Peyer's patch (tissue), 4 donors: Measurements from ENCODE around the gene ZNF790. TPM values are rescaled to one million over a fixed set of nuclear protein-coding genes. Genes with fewer than 3 reads are reported as not detected.
"Not testable (repeated sequence)": the region's sequence is repeated elsewhere in the genome, so short reads cannot be mapped to it uniquely, and the experiment has no call there.

Experiments used
- DNase-seq, 3 donors: peaks; one replicate each; pipeline ENCODE4 v3.0.0-alpha.2; 2017 to 2019
- H3K27ac ChIP-seq, 4 donors: fragments of 200-600 bp; sonication (generic); one replicate each; pipeline ENCODE4 v1.5.1; 2016 to 2019
- H3K27me3 ChIP-seq, 2 donors: fragments of 200-600 bp; sonication (generic); one replicate each; pipeline ENCODE4 v1.5.1; 2019
- H3K36me3 ChIP-seq, 3 donors: fragments of 200-600 bp; sonication (generic); one replicate each; pipeline ENCODE4 v1.5.1; 2016 to 2019
- H3K4me1 ChIP-seq, 4 donors: fragments of 200-600 bp; sonication (generic); one replicate each; pipeline ENCODE4 v1.5.1; 2016 to 2019
- H3K4me3 ChIP-seq, 4 donors: fragments of 200-600 bp; sonication (generic); 1 replicate in 3 of 4; 2 replicates in 1 of 4; pipeline ENCODE4 v1.5.1; 2016 to 2019; ENCODE audit warnings: mild to moderate bottlenecking in 1 of 4
- H3K9me3 ChIP-seq, 4 donors: fragments of 200-600 bp; sonication (generic); one replicate each; pipeline ENCODE4 v1.5.1; 2016 to 2019; ENCODE audit warnings: mild to moderate bottlenecking in 1 of 4
- CTCF ChIP-seq, 6 experiments: fragments of 450-650 bp in 4 of 6; fragments of 200-600 bp in 2 of 6; sonication (generic) in 1 of 6; IDR thresholded peaks; one replicate each; pipeline ENCODE4 v1.5.1; 2017 to 2019; ENCODE audit warnings: antibody characterized with exemption in 6 of 6, mild to moderate bottlenecking in 3 of 6, moderate library complexity in 1 of 6
- POLR2A ChIP-seq, 2 donors: fragments of 450-650 bp; IDR thresholded peaks; one replicate each; pipeline ENCODE4 v1.5.1; 2017; ENCODE audit warnings: antibody characterized with exemption in 2 of 2, mild to moderate bottlenecking in 2 of 2, moderate library complexity in 2 of 2
- total RNA-seq, 4 donors: library from RNA; depleted of rRNA; stranded (reverse); fragments of >200 nt; gene quantifications; one replicate each; pipeline ENCODE4 v1.1.0, GENCODE V29; 2016

The ZNF790 gene
- total RNA-seq, 4 donors from 2014 or later: 3.2 to 6.6 (median 4.4) TPM

- Histone ChIP-seq H3K4me3 (no peak overlapping the region), H3K27me3 (no peaks in the 10 kb centered on the region), H3K4me1 (no peaks in the 10 kb centered on the region), H3K9me3 (peaks cover 0 to 97% (median 38%) of the 10 kb centered on the region in 4 donors), H3K27ac (no peak overlapping the region), H3K36me3 (peaks cover 0 to 89% (median 7%) of the 10 kb centered on the region in 3 donors)
- no peak for TF ChIP-seq CTCF (IDR thresholded peaks at IDR 0.05)
- no peak for TF ChIP-seq POLR2A (IDR thresholded peaks at IDR 0.05)
- no peak for DNase-seq
Measured at GRCh38 chr19:36821758-36822157, 16.4 kb downstream of the ZNF790 start.

- Histone ChIP-seq H3K4me1 (no peaks in the 10 kb centered on the region), H3K36me3 (peaks cover 0 to 85% (median 7%) of the 10 kb centered on the region in 3 donors), H3K27me3 (no peaks in the 10 kb centered on the region), H3K4me3 (no peak overlapping the region), H3K9me3 (peaks cover 0 to 98% (median 39%) of the 10 kb centered on the region in 4 donors), H3K27ac (no peak overlapping the region)
- no peak for TF ChIP-seq POLR2A (IDR thresholded peaks at IDR 0.05)
- TF ChIP-seq CTCF (IDR thresholded peaks at IDR 0.05): no peak
- DNase-seq: no peak
Measured at GRCh38 chr19:36819130-36819630, 19.0 kb downstream of the ZNF790 start.

GRCh38 chr19:36807029-36807428 is 31.2 kb downstream of the ZNF790 start:
- peaks cover 0 to 85% (median 13%) of the 10 kb centered on the region in 4 donors for H3K9me3 ChIP-seq

DNA sequence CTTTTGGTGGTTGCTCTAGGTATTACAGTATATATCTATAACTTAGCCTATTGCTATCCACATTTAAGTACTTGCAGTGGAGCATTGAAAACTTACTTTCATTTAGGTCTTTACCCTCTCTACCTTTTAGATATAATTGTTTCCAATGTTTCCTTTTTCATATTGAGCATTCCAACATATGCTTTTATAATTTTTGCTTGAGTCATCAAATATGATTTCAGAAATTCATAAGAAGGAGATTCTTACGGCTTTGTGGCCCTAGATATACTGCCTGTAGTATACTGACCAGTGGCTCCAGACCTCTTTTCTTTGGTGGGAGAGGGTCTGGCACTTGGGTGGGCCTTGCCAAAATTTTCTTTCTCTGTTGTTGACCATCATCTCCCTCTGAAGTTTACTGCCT is 32.8 kb downstream of the ZNF790 start:
- Histone ChIP-seq H3K4me1 (no peaks in the 10 kb centered on the region), H3K4me3 (no peak overlapping the region), H3K9me3 (peaks cover 0 to 78% (median 13%) of the 10 kb centered on the region in 4 donors), H3K36me3 (peaks cover 0 to 32% (median 0%) of the 10 kb centered on the region in 3 donors), H3K27me3 (no peaks in the 10 kb centered on the region), H3K27ac (no peak overlapping the region)
- TF ChIP-seq POLR2A (IDR thresholded peaks at IDR 0.05) (no peak), CTCF (IDR thresholded peaks at IDR 0.05) (no peak)
- DNase-seq: no peak

More at GRCh38 chr19:36807029-36807428, 31.2 kb downstream of the ZNF790 start:
- no peak for TF ChIP-seq POLR2A (IDR thresholded peaks at IDR 0.05)
- no peak for TF ChIP-seq CTCF (IDR thresholded peaks at IDR 0.05)
- no peaks in the 10 kb centered on the region for H3K4me1 ChIP-seq
- H3K27ac ChIP-seq: no peak overlapping the region
- H3K36me3 ChIP-seq: peaks cover 0 to 19% (median 0%) of the 10 kb centered on the region in 3 donors
- H3K27me3 ChIP-seq: no peaks in the 10 kb centered on the region
- no peak overlapping the region for H3K4me3 ChIP-seq
- no peak for DNase-seq

GRCh38 chr19:36797786-36798108 is 40.4 kb downstream of the ZNF790 start:
- peaks cover 0 to 46% (median 6%) of the 10 kb centered on the region in 4 donors for H3K9me3 ChIP-seq
- H3K27ac ChIP-seq: peak overlapping the region; percentile 37 to 80 (median 56)
- no peaks in the 10 kb centered on the region for H3K27me3 ChIP-seq
- peak overlapping the region; percentile 42 to 79 (median 62) for H3K4me3 ChIP-seq
- H3K36me3 ChIP-seq: peaks cover 0 to 20% (median 0%) of the 10 kb centered on the region in 3 donors
- no peaks in the 10 kb centered on the region for H3K4me1 ChIP-seq
- no peak for DNase-seq
- no peak for TF ChIP-seq POLR2A (IDR thresholded peaks at IDR 0.05)
- no peak for TF ChIP-seq CTCF (IDR thresholded peaks at IDR 0.05)

DNA sequence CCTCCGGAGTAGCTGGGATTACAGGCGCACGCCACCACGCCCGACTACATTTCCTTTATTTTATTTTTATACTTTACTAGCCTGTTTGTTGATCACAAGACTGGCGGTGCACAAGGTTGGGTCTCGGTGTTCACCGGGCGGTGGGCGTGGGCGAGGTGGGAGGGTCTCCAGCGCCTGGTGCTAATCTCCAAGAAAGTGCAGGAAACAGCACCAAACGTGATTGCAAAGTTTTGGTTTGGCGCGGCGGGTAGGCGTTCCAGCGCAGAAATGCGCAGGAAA is 41.5 kb downstream of the ZNF790 start:
- Histone ChIP-seq H3K4me1 (no peaks in the 10 kb centered on the region), H3K36me3 (peaks cover 0 to 11% (median 0%) of the 10 kb centered on the region in 3 donors), H3K9me3 (peaks cover 0 to 44% (median 8%) of the 10 kb centered on the region in 4 donors), H3K4me3 (peak overlapping the region; percentile 42 to 79 (median 62)), H3K27me3 (no peaks in the 10 kb centered on the region), H3K27ac (peak overlapping the region in 3 of 4 donors; percentile 38 to 80 (median 74))
- DNase-seq: no peak
- TF ChIP-seq CTCF (IDR thresholded peaks at IDR 0.05) (no peak), POLR2A (IDR thresholded peaks at IDR 0.05) (no peak)

DNA sequence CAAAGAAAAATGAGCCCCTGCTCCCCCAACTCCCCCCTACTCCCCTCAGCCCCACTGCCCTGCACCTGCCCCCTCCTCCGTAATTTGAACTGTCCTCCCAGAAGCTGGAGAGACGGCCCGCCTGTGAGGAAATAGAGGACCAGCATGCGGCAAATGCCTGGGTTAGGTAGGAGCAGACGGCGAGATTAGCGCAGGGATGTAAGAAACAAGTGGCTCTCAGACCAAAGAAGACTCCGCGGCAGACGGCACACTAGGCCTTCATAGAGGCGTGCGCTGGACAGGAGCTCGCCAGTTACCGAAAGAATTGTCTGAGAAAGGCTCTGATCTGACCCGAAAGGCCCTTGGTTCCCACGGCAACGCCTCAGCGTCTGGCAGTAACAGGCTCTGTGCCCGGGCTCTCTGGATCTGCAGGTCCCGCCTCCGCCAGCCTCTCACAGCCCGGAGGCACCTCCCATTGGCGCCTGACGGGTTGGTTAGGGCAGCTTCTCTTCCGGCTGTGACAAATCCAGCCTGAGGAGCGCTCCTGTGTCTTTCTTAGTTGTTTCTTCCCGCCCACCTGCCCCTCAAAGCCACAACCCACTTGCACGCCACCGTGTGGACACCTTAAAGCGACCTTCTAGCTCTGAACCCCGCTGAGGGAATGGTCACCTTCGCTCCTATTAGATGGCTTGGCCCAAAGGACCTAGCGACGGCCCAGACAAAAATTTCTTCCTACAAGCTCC is 46.6 kb downstream of the ZNF790 start:
- DNase-seq, H3K36me3 ChIP-seq, H3K4me1 ChIP-seq, H3K27ac ChIP-seq, H3K4me3 ChIP-seq, H3K27me3 ChIP-seq: not testable (repeated sequence)
- H3K9me3 ChIP-seq: peaks cover 0 to 21% (median 8%) of the 10 kb centered on the region in 4 donors
